G401.6 (cell line): ENCODE results near the gene NPHP1.
"Not testable (repeated sequence)": the region's sequence is repeated elsewhere in the genome, so short reads cannot be mapped to it uniquely, and the experiment has no call there.

Experiments used
- FAIRE-seq: peaks from 2 replicates; lab custom pipeline; 2012; peaks lifted over from hg19 to GRCh38; lab: Jason Lieb, UNC

Gene NPHP1

DNA sequence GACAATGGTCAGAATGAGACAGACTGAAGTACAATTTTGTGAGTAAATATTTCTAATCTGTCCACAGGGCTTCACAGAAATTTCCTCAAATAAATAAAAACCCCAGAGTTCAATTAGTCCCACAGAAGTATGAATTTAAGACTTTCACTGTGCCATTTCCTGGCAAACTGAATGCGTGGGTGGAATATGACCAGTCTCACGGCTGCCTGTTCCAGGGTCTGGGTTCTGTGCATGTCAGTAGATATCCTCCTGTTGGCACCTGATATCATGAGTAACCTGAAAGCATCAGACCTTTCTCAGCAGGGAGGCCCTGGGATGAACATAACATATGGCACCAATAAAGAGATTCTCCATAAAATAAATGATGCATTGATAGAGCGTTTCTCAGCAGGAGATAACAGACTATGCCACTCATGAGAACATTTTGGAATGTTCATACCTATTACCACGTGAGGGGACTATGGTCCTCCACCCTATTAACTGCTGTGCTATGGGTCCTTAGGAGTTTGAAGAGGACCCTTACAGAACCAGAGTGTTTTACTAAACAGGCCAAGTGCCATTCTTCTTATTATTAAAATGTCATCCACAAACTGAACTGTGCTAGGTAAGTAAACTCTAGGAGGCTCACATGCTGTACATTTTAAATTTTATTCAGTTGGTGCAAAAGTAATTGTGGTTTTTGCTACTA is 78.6 kb downstream of the NPHP1 start:
- no peak for FAIRE-seq

DNA sequence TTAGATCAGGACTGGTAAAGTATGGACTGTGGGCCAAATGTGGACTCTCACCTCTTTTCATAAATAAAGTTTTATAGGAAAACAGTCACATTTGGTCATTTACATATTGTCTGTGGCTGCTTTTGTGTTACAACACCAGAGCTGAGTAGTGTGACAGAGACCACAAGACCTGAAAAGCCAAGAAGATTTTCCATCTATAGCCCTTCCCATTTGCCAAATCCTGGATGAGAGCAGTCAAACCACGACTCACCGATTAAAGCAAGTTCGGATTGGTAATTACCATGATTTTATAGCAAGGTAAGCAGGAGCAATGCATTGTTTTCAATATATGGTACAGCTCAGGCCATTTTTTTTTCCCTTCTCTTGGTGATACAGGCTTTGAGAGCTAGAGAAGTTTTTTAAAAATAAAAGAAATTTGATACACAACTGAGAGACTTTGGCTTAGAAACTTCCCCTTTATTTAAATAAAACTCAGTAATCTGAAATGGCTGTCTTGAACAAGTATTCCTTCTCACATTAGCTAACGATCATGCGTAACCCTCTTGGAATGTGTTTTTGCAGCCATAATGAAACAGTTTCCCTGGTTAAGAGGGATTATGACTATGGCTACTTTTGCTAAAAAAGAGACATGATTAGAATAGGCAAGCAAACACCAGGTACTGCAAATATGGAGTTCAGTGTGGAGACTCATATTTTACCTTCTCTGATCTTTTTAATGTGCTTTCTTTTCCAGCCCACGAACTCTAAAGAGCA is 79.7 kb downstream of the NPHP1 start:
- FAIRE-seq = no peak

DNA sequence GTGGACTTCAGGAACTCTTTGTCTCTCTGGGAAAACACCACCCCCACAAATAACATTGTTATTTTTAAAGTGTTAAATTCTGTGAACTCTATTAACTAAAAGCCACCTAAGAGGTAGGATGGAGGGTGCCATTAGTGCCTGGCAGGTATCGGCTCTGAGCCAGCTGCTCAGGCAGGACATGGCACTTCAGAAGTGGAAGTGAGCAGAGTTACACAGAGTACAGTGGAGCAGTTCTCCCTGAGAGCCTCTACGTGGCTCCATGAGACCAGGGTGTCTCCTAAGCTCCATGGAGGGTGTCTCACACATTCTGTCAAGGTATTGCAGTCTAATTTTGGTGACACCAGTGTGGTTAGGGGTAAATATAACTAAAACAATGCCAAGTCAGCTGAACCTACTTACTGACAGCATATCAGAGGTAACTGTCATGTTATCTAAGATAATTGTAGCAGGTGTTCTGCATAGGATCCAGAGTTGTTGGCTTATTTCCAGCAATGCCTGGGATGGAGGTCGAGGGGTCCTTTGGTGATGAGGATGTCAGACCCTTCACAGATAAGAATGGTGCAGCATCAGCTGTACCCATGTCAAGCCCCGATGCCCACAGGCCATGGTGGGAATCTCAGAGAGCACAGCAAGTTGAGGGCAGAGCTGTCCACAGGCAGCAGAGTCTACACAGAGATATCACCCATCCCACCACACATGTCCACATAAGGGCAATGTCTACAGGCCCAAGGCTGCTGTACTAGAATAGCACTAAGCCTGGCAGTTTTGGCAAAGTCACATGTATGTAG is 80.6 kb downstream of the NPHP1 start:
- no peak for FAIRE-seq

DNA sequence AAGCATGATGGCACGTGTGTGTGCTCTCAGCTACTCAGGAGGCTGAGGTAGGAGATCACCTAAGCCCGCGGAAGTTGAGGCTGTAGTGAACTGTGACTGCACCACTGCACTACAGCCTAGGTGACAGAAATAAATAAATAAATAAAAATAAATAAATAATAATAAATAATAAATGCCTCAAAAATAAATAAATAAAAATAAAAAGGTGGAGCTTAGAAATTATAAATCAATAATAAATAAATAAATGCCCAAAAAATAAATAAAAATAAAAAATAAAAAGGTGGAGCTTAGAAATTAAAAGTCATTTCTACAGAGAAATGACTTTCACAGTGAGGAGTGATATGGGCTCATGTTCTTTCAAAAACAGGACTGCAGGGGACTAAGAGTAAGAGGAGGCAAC is 83.2 kb downstream of the NPHP1 start:
- no peak for FAIRE-seq

DNA sequence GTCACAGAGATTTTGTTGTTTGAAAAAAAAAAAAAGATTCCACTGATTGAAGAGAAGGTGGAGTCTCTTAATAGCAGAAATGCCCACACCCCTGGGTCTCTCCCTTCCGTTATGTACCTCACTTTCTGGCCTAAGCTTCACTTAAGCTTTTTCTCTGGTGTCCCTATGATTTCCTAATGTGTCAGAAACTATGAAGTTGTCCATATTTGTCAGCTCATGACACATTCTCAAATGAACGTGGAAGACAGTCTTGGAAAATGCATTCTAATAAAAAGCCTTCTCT is 83.8 kb downstream of the NPHP1 start:
- FAIRE-seq = no peak

DNA sequence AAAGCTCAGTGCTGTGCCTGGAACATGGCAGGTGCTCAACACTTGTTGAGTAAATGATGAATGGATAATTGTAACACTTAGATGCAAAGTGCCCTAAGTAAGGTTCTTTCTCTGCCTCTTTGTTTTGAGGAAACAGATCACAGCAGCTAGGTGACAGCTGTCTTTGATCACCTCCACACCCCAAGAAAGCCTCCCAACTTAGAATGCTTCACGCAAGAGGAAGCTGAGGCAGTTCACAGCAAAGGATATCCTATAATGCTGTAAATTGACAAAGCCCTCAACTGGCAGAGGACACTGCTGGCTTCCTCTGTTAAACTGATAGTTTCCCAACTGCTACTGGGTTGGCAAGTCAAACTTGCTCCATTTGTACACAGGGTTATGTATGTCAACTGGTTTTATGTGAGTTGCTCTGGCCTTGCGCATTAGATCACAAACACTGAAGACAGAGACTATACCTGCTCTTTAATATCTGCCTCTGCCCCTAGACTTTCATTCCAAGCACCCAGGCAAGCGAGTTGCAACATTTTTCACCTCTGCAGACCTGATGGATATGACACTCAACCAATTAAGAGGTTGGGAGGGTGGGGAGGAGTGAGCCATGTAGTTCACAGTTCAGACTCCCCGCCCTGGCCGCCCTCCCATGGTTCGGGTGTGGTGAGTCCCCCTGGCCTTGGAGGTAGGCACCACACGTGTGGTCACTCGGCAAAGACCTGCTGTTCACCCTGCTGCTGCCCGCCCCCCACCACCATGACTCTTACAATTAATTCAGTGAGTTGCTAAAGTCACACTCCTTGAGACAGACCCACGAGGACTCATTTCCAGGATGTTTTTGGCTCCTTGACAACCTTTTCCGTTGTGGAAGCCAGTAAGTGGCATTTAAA is 84.4 kb downstream of the NPHP1 start:
- no peak for FAIRE-seq

DNA sequence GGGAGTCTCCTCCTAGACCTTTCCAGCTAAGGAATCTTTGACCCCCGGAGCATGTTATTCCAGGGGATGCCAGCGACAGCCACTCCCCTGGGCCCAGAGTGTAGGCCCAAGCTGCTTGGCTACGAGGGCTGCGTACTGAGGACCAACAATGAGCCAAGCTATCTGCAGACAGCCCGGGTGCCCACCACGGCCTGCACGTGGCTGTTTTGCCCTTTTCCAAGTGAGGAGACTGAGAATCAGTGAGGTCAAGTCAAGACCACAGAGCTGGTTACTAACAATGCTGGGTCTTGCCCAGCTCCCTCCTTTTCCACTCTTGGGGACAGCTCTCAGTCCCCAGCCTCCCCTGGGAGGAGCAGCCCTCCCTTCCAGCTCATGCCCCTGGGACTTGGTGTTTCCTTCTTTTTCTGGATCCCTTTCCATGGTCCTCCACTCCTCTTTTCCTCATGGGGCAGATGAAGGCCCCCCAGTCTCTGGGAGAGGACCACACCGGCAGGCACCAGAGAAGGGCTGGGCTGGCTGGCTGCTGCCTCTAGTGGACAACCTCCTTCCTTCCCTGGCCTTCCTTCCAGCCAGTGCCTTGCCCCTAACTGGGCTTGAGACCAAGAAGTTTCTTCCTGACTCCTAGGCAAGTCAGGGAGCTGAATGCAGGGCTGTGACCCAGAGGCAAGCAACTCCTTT is 88.6 kb downstream of the NPHP1 start:
- FAIRE-seq = no peak

DNA sequence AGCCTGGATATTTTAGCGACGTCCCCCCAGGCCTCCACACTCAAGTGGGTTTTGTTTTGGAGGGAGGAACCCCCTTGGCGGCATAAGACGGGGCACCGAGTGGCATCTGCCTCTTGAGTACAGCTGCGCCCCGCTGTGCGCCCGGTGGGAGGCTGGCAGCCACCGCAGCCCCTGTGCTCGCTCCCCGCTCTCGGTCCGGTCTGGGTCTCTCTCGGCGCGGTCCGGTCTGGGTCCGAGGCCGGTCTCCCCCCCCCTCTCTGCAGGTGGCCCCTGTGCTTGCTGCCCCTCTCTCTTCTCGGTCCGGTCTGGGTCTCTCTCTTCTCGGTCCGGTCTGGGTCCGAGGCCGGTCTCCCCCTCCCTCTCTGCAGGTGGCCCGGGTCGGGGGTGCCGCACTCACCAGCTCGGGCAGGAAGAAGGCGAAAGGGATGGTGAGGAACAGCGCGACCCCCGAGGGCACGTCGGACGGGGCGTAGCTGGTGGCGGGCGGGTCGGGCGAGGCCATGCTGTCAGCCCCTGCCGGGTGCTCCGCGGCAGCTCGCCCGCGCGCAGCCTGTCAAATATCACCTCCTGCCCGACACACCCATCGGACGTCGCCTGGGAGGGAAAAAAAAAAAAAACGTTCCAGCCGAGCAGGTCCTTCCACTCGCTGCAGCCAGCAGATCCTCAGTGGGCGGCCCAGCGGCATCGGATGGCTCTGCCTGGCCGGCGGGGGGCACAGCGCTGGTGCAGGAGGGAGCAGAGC is 89.4 kb downstream of the NPHP1 start, which contains the start of gene MALL:
TSS of gene MALL (minus strand) at position 532 of the 742 bp plus-strand sequence. CDS start at position 502, 30 bp downstream.
- FAIRE-seq = no peak

DNA sequence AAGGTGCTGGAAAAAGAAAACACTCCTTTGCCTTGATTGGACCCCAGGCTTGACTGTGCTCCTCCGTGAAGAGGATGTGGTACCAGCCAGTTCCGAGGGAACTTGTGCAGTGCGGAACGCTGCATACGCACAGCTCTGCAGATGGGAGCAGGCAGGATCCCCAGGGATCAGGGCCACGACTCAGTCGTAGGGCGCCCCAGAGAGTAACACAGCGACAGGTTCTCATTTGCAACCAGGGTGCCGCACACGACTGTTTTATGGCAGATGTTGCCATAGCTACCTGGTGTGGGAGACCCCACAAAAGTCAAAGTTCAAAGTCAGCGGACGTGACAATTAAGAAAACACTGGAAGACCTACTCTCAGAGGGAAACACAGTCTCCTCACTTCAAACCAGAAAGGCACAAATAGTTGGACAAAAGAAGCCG is 90.0 kb downstream of the NPHP1 start:
- FAIRE-seq = no peak

DNA sequence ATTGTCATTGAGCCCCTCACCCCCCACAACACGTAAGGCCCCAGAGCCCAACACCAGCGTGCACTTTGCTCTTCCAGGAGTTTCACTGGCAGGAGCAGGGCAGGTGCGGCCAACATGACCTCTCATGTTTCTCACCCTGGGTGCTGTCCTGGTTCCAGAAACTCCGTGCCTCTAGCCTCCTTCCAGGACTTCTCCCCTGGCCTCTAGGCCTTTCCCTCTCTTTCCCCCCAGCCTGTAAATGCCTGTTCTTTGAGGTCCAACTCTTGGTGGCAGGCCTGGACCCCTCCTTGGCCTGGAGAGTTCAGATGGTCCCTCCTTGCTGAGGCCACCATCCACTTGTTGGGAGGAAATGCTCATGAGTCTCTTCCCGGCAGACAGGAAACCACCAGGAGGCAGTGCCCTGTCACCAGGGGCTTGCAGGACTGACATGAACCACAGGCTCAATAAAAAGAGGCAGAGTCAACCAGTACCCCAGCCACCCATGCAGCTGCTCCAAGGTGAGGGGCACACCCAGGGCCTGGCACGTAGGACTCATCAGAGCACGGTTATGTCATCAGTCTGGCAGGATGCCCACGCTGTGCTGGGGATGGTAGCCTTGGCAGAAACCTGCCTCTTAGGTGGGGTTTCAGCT is 90.7 kb downstream of the NPHP1 start:
- FAIRE-seq = no peak

DNA sequence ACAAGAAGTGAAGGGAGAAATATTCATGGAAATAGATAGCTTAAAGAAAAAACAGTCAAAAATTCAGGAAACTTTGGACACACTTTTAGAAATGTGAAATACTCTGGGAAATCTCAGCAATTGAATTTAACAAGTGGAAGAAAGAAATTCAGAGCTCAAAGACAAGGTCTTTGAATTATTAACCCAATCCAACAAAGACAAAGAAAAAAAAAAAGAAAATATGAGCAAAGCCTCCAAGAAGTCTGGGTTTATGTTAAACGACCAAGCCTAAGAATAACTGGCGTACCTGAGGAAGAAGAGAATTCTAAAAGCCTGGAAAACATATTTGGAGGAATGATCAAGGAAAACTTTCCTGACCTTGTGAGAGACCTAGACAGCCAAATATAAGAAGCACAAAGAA is 96.5 kb downstream of the NPHP1 start:
- not testable (repeated sequence) for FAIRE-seq

DNA sequence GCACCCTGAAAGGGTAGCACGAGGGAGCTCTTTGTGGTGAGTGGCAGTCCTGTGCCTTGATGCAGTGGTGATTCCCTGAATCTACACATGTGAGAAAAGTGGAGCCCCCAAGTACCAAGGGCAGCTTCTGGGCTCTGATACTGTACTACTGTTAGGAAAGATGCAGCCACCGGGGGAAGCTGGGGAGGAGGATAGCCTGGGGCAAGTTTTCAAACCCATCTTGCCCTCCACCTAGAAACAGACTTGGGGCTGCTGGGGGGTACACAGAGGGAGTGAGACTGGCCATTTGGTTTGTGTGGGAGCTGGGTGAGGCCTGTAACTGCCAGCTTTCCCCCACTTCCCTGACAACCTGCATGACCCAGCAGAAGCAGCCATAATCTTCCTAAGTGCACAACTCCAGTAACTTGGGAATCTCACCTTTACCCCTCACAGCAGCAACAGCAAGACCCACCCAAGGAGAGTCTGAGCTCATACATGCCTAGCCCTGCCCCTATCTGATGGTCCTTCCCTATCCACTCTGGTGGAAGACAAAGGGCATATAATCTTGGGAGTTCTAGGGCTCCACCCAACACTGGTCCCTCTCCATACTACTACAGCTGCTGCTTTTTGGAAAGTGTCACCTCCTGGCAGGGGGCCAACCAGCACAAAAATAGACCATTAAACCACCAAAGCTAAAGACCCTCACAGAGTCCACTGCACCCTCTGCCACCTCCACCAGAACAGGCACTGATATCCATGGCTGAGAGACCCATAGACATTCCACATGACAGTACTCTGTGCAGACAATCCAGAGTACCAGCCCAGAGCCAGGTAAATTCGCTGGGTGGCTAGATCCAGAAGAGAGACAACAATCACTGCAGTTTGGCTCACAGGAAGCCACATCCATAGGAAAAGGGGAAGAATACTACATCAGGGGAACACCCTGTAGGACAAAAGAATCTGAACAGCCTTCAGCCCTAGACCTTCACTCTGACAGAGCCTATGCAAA is 97.4 kb downstream of the NPHP1 start:
- FAIRE-seq = no peak

DNA sequence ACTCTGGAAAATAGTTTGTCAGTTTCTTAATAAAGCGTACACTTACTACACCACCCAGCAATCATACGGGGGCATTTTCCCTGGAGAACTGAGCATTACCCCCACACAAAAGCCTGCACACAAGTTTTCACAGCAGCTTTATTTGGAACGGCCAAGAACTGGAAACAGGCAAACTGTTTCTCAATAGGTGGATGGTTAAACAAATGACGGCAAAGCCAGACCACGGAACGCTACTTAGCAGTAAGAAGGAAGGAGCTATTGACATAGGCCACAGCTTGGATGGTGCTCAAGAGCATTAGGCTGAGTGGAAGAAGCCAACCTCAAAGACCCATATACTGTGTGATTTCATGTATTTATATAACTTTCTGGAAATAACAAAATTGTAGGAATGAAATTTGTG is 98.2 kb downstream of the NPHP1 start:
- FAIRE-seq = no peak

DNA sequence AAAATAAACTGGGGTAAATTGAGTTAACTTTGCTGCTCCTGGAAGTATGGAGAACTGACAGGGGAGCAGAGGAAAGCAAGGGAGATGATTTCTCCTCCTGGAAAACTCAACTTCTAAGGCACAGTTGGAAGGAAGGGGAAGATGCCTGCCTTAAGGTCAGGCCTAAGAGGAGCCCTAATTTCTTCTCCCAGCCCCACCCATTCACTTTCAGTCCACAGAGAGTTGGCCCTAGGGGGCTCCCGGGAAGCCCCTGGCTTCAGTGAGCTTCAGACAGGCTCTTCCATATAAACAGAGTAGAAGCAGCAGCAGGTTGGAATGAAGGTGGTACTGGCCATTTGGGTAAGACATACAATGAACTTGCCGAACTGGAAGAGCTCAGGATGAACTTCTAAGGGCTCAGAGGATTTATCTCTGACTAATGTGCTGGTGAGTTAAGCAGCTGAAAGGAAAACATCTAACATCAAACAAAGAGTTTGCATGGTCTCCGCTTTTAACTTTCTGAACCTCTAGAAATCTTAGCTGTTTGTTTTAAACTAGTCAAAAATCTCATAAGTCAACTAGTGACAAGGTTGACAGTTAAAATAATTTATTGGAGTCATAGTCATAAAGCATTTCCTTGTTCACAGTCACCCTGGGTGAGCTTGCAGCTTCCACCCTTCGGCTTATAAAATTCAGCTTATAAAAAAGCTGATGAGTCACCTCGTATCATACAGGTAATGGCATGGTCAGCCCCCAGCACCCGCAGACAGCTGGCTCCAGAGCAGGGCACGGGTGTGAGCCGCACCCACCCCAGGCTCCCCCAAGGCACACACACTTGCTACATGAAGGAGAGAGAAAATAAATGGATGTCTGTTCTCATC is 99.0 kb downstream of the NPHP1 start:
- peak; percentile 95 for FAIRE-seq

DNA sequence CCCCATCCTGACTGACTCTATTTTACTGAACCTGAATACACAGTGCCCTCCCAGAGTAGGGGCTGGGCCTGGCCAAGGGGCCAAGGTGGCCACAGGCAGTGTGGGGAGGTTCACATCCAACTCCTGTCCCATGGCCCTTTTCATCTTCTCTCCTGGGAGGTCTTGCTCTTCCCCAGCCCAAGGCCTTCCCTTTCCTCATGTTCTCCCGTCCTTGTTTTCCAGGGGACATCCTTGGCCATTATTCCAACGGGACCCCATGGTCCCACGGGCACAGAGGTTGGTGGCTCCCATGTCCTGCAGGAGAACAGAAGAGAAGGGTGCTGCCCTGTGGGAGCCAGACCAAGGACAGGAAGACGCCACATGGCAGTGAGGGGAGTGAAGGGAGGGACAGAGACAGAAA is 99.6 kb downstream of the NPHP1 start:
- no peak for FAIRE-seq

DNA sequence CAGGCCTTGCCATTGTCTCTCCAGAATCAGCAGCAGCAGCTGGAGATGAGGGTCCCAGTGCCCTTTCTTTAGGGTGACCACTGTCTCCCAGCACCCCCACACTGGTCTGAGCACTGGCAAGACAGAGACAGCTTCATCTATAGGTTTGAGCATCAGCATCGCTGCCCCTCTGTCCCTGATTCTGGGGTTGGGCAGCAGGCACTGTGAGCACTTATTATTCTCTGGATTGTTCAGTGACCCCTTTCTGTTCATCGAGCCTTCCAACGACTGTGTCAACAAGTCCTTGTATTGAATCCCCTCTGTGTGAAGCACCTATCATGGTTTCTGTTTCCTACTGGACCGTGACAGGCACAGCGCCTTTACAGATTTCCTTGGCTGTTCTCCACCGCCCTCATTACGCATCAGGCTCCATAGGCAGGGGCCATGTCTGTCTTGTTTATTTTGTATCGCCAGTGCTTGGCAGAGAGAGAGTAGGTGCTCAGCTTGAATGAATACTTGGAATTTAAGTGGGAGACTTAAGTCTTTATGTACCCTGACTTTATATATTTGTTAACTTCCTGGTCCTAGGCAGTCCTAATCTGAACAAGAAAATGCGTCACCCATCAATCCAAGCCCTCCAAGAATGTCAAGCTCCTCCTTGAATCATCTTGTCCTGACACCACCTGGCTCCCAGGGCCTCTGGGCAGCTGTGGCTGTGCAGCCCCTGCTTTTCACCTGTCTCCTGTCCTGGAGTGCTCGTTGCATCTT is 100.6 kb downstream of the NPHP1 start:
- FAIRE-seq = no peak
